GM21515 (cell line): ENCODE measurements around the gene SMNDC1.
"Not testable (repeated sequence)": the region's sequence is repeated elsewhere in the genome, so short reads cannot be mapped to it uniquely, and the experiment has no call there.

Source experiments
- ATAC-seq: cut with Tn5 transposase; IDR thresholded peaks from one replicate; pipeline ENCODE4 v1.9.1; 2021; ENCODE audit not compliant: unreplicated experiment

SMNDC1 gene

DNA sequence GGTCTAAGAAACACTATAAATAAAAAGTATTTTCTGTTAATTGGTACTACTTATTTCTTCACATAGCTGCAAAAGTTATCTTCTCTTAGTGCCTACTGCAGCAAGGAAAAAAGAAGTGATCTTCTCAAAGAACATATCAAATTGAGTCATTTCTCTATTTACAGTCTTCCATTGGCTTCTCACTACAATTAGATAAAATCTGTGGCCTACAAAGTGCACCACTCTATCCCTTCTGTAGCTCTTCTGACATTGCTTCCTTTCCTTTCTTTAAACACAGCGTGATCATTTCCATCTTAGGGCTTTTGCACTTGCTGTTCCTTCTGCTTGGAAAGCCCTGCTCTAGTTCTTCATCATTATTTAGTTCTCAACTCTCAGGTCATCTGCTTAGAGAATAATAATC, 52.6 kb downstream of the SMNDC1 start:
- ATAC-seq, result no peak

DNA sequence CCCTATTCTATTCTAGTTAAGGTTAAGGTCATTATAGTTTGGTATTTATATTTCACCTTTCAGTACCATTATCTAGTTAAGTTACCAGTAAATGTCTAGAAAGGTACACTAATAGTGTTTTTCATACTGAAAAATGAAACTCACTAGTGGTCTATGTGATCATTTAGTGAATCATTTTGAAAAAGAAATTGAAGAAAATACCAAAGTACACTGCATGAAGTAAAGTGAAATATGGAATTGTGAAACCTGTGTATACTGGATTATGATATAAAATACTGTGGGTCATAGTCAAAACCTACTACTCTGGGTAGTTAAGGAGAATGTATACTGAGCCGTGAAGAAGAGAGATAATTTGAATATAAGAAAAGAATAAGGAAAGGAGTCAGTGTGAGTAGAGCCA, 53.3 kb downstream of the SMNDC1 start:
- peak; percentile 82 for ATAC-seq

DNA sequence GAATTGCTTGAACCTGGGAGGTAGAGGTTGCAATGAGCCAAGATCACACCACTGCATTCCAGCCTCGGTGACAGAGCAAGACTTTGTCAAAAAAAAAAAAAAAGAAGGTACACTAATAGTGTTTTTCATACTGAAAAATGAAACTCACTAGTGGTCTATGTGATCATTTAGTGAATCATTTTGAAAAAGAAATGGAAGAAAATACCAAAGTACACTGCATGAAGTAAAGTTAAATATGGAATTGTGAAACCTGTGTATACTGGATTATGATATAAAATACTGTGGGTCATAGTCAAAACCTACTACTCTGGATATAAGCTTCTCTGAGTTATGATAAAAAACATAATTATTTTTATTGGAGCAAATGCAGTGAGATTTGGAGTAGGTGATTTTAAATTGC, 55.2 kb downstream of the SMNDC1 start:
- ATAC-seq, result peak; percentile 62

DNA sequence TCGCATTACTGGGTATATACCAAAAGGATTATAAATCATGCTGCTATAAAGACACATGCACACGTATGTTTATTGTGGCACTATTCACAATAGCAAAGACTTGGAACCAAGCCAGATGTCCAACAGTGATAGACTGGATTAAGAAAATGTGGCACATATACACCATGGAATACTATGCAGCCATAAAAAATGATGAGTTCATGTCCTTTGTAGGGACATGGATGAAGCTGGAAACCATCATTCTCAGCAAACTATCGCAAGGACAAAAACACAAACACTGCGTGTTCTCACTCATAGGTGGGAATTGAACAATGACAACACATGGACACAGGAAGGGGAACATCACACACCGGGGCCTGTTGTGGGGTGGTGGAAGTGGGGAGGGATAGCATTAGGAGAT, 56.9 kb downstream of the SMNDC1 start:
- ATAC-seq, result not testable (repeated sequence)

DNA sequence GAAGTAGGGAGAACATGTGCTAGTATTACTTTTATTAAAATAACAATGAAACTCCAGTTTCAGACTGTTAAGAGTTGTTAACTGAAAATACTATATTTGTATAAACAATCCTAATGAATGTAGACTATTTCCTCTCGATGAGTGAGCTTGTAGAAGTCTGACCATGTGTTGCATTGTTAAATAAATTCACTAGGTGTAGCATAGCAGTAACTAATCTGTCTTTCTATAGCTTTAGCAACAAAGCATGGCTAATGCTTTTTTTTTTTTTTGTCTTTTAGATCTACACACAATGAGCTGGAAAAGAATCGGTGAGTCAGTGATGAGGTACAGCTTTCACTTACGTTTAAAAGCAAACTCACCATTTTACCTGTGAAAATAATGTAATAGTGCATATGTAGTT, 60.2 kb downstream of the SMNDC1 start:
- no peak for ATAC-seq

DNA sequence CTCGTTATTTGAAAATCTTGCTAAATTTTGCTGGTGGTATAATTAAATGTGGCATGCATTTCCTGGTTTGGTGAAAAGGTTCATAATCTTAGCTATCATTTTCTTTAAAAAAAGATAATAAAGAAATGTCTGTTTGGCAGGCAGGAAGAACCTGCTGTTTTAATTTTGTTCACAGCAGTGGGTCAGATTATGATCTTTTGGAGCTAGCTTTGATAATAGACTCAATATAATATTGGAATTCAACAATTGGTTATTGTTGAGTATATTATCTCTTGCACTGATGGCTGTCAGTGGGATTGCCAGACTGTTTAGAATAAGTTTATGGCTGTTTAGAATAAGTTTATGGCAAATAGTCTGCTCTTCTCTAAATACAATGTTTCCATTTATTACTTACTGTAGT, 62.2 kb downstream of the SMNDC1 start:
- no peak for ATAC-seq

DNA sequence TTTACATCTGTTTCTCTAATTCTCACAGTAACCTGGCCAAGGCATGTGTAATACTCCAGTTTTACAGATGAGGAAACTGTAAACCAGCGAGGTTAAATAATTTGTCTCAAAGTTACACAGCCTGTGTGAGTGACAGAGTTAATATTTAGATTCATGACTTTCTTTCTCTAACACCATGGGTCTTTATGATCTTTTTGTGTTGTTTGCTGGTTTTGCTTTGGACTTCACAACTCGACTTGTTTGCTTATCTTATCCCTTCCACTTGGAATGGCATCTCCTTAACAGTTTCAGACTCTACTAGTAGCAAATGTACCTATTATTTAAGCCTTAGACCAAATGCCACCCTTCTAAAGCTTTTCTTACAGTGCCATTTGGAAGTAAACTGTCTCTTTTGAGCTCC, 62.9 kb downstream of the SMNDC1 start:
- ATAC-seq, result no peak

DNA sequence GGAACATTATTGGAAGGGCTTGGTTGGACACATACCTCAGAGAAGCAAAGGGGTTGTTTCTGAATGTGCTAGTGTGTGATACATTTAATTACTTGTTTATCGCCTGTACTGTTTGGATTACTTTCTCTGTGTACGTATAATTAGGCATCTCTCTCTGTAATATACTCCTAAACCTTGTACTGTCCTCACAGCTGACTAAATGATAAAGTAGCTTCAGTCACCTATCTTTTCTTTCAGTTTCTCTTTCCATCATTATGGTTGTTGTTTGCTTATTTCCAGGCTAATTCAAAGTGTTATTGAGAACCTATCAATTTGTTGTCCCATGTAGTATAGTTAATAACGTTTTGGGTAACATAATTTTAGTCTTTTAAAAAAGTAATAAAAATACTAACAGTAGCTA, 63.3 kb downstream of the SMNDC1 start:
- ATAC-seq, result no peak
